Measurements from ENCODE around the gene ZNF776.

ZNF776 gene

GRCh38 chr19:57708641-57709361 is 37.8 kb upstream of the ZNF776 start, which contains the start of gene ZNF154:
Gene ZNF154 (minus strand): TSS chr19:57709204. CDS start chr19:57708971, 233 bp downstream.
- no peaks in the 10 kb centered on the region for H3K4me1 ChIP-seq (ENCODE audit: insufficient read depth, low read length)
- H3K4me3 ChIP-seq (ENCODE audit: low read depth in 1 of 2, low read length in 2 of 2): no peak within 1 kb of the TSS
- H3K27me3 ChIP-seq (ENCODE audit: insufficient read depth, low read length, poor library complexity): no peaks in the 10 kb centered on the region
- H4K20me1 ChIP-seq (ENCODE audit: insufficient read depth, low read length): no peaks in the 10 kb centered on the region
- H3K9me3 ChIP-seq (ENCODE audit: insufficient read depth, low read length, severe bottlenecking): no peaks in the 10 kb centered on the region
- peaks cover 4% of the 10 kb centered on the region; the same call in 1 of the 2 replicates for H3K36me3 ChIP-seq (ENCODE audit: insufficient read depth, low read length)
- no peak within 1 kb of the TSS for H2AFZ ChIP-seq (ENCODE audit: low read depth, low read length)
- DNase-seq (peak; percentile 44), ATAC-seq (ENCODE audit: insufficient read depth, low read depth) (peak; percentile 70)
- H3K27ac ChIP-seq (ENCODE audit: low read length): no peak within 1 kb of the TSS
- no peak within 1 kb of the TSS for H3K4me2 ChIP-seq (ENCODE audit: insufficient read depth, low read length)
- H3K9ac ChIP-seq (ENCODE audit: low read depth, low read length): no peak within 1 kb of the TSS
- TF ChIP-seq CTCF (IDR thresholded peaks at IDR 0.05; ENCODE audit: borderline replicate concordance, extremely low read depth, low read length, poor library complexity, severe bottlenecking): no peak
- no peak for TF ChIP-seq EZH2 (IDR thresholded peaks at IDR 0.05; ENCODE audit: borderline replicate concordance, low read depth, low read length, severe bottlenecking)
- H3K79me2 ChIP-seq (ENCODE audit: insufficient read depth, low read length): peaks cover 5% of the 10 kb centered on the region; the same call in 1 of the 2 replicates

GRCh38 chr19:57709616-57710015 is 37.0 kb upstream of the ZNF776 start:
- peaks cover 12% of the 10 kb centered on the region; the same call in 1 of the 2 replicates for H3K36me3 ChIP-seq (ENCODE audit: insufficient read depth, low read length)
- TF ChIP-seq EZH2 (IDR thresholded peaks at IDR 0.05; ENCODE audit: borderline replicate concordance, low read depth, low read length, severe bottlenecking) (no peak), CTCF (IDR thresholded peaks at IDR 0.05; ENCODE audit: borderline replicate concordance, extremely low read depth, low read length, poor library complexity, severe bottlenecking) (no peak)
- no peak overlapping the region for H3K27ac ChIP-seq (ENCODE audit: low read length)
- DNase-seq: no peak
- ATAC-seq (ENCODE audit: insufficient read depth, low read depth): no peak
- no peaks in the 10 kb centered on the region for H3K27me3 ChIP-seq (ENCODE audit: insufficient read depth, low read length, poor library complexity)
- H3K79me2 ChIP-seq (ENCODE audit: insufficient read depth, low read length): peaks cover 5% of the 10 kb centered on the region; the same call in 1 of the 2 replicates
- no peak overlapping the region for H3K9ac ChIP-seq (ENCODE audit: low read depth, low read length)
- no peak overlapping the region for H3K4me3 ChIP-seq (ENCODE audit: low read depth in 1 of 2, low read length in 2 of 2)
- H4K20me1 ChIP-seq (ENCODE audit: insufficient read depth, low read length): no peaks in the 10 kb centered on the region
- H3K9me3 ChIP-seq (ENCODE audit: insufficient read depth, low read length, severe bottlenecking): no peaks in the 10 kb centered on the region
- H3K4me2 ChIP-seq (ENCODE audit: insufficient read depth, low read length): no peak overlapping the region
- no peak overlapping the region for H2AFZ ChIP-seq (ENCODE audit: low read depth, low read length)
- H3K4me1 ChIP-seq (ENCODE audit: insufficient read depth, low read length): no peaks in the 10 kb centered on the region

GRCh38 chr19:57712222-57712621 is 34.4 kb upstream of the ZNF776 start:
- Histone ChIP-seq H3K36me3 (ENCODE audit: insufficient read depth, low read length) (peaks cover 14% of the 10 kb centered on the region; the same call in 1 of the 2 replicates), H3K9me3 (ENCODE audit: insufficient read depth, low read length, severe bottlenecking) (no peaks in the 10 kb centered on the region), H4K20me1 (ENCODE audit: insufficient read depth, low read length) (no peaks in the 10 kb centered on the region), H3K4me1 (ENCODE audit: insufficient read depth, low read length) (no peaks in the 10 kb centered on the region), H3K9ac (ENCODE audit: low read depth, low read length) (no peak overlapping the region), H3K27me3 (ENCODE audit: insufficient read depth, low read length, poor library complexity) (no peaks in the 10 kb centered on the region), H3K4me2 (ENCODE audit: insufficient read depth, low read length) (no peak overlapping the region), H3K4me3 (ENCODE audit: low read depth in 1 of 2, low read length in 2 of 2) (no peak overlapping the region), H3K27ac (ENCODE audit: low read length) (no peak overlapping the region), H2AFZ (ENCODE audit: low read depth, low read length) (no peak overlapping the region), H3K79me2 (ENCODE audit: insufficient read depth, low read length) (peaks cover 5% of the 10 kb centered on the region; the same call in 1 of the 2 replicates)
- no peak for ATAC-seq (ENCODE audit: insufficient read depth, low read depth)
- DNase-seq: no peak
- TF ChIP-seq EZH2 (IDR thresholded peaks at IDR 0.05; ENCODE audit: borderline replicate concordance, low read depth, low read length, severe bottlenecking): no peak
- TF ChIP-seq CTCF (IDR thresholded peaks at IDR 0.05; ENCODE audit: borderline replicate concordance, extremely low read depth, low read length, poor library complexity, severe bottlenecking): no peak
